OCI-LY3 (cell line): ENCODE results near the gene RAI1.

Experiments used
- EZH2phosphoT487 ChIP-seq: fragments of 200-600 bp; shearing (Covaris generic); IDR thresholded peaks from 2 replicates; pipeline ENCODE4 v1.6.1; 2018; ENCODE audit warnings: antibody characterized with exemption, mixed run types, low read depth
- TF ChIP-seq, protein P1 (sequence below): fragments of 200-600, 300-600 bp; sonication (generic); IDR thresholded peaks from 2 replicates; pipeline ENCODE4 v1.5.1; 2014; ENCODE audit warnings: antibody characterized with exemption, low read length, low read depth

DNA sequence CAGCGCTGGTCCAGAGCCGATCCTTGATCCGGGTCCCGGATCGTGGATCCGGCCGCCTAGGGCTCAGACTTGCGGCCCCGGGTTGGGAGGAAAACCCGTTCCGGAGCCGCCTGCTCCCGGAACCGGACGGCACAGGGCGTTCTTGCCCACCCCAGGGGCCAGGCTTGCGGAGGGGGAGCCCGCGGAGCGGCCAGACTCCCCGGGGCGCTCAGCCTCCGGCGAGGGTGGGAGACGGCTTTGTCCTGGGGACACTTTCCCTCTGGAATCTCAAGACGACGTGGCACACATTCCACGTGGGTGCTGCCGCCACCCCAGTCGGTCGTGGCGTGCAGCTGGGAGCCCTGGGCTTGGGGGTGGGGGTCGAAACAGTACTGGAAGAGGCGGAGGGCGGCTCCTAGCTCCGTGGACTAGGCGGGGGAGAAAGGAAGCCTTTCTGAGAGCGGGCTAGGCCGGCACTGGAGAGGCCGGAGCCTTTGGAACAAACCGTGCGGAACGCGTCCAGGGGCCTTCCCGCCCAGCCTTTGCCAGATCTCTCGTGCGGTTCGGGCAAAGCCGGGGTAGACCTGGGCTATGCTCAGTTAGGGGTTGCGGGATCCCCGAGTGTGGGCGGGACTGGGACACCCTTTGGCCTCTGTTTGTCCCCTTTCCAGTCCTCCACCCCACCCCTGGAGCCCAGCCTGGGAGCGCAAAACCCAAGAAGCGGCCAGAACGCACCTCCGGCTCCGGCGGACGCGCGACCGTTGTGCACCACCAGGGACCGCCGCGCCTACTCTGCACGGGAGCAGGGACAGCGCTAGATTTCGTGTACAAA is 129.0 kb downstream of the RAI1 start:
- TF ChIP-seq, protein P1, sequence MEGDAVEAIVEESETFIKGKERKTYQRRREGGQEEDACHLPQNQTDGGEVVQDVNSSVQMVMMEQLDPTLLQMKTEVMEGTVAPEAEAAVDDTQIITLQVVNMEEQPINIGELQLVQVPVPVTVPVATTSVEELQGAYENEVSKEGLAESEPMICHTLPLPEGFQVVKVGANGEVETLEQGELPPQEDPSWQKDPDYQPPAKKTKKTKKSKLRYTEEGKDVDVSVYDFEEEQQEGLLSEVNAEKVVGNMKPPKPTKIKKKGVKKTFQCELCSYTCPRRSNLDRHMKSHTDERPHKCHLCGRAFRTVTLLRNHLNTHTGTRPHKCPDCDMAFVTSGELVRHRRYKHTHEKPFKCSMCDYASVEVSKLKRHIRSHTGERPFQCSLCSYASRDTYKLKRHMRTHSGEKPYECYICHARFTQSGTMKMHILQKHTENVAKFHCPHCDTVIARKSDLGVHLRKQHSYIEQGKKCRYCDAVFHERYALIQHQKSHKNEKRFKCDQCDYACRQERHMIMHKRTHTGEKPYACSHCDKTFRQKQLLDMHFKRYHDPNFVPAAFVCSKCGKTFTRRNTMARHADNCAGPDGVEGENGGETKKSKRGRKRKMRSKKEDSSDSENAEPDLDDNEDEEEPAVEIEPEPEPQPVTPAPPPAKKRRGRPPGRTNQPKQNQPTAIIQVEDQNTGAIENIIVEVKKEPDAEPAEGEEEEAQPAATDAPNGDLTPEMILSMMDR = no peak
- no peak for TF ChIP-seq EZH2phosphoT487
